Panc1 (cell line): ENCODE data around the gene IRF2. TPM values are rescaled to one million over a fixed set of nuclear protein-coding genes. Genes with fewer than 3 reads are reported as not detected.

Experiments
- ATAC-seq: fragments of 200-7000 bp; cut with Tn5 transposase; 2 replicates; pipeline ENCODE4 v1.9.1; 2020; ENCODE audit warnings: mild to moderate bottlenecking, moderate library complexity
- BruUV-seq: library from RNA; stranded (reverse); fragments of 400-500 nt; replicated peaks from 2 replicates; lab custom pipeline; 2021; lab: Mats Ljungman, UMichigan
- CTCF ChIA-PET: fragments of 300-600 bp; sonication (Branson Sonifier 250); formaldehyde crosslinking; loops from one replicate; lab custom pipeline; 2022; ENCODE audit warnings: antibody characterized with exemption; lab: Charles Lee
- POLR2A ChIA-PET: fragments of 300-600 bp; sonication (Branson Sonifier 250); formaldehyde crosslinking; loops from one replicate; lab custom pipeline; 2022; ENCODE audit warnings: antibody characterized with exemption; lab: Charles Lee
- DNase-seq: peaks from one replicate; pipeline ENCODE4 v3.0.0-alpha.2; 2010; ENCODE audit warnings: low read depth, low spot score
- H3K27ac ChIP-seq: 2 replicates; pipeline ENCODE4 v1.5.1; 2011; ENCODE audit warnings: mild to moderate bottlenecking, low read length, inconsistent platforms
- H3K27me3 ChIP-seq: fragments of 200-500 bp; sonication (Bioruptor generic); 2 replicates; pipeline ENCODE4 v1.6.0; 2014; ENCODE audit warnings: low read length, inconsistent platforms; ENCODE audit not compliant: control insufficient read depth, insufficient read depth
- H3K36me3 ChIP-seq: fragments of 200-500 bp; sonication (Bioruptor generic); 2 replicates; pipeline ENCODE4 v1.5.1; 2014; ENCODE audit warnings: inconsistent platforms, mild to moderate bottlenecking, low read length, moderate library complexity; ENCODE audit not compliant: control insufficient read depth, insufficient read depth
- H3K4me1 ChIP-seq: 2 replicates; pipeline ENCODE4 v1.5.1; 2011; ENCODE audit warnings: inconsistent platforms, mild to moderate bottlenecking, low read length, moderate library complexity; ENCODE audit not compliant: control insufficient read depth, insufficient read depth
- H3K4me3 ChIP-seq, 2 experiments: 2 replicates each; pipeline ENCODE4 v1.5.1; 2011 to 2012; ENCODE audit warnings: low read depth in 2 of 2, low read length in 2 of 2, mild to moderate bottlenecking in 2 of 2, inconsistent platforms in 1 of 2, moderate library complexity in 1 of 2
- H3K9me3 ChIP-seq: fragments of 200-500 bp; sonication (Bioruptor generic); 2 replicates; pipeline ENCODE4 v1.5.1; 2014; ENCODE audit warnings: low read depth, mild to moderate bottlenecking, inconsistent platforms, low read length, moderate library complexity; ENCODE audit not compliant: control insufficient read depth, insufficient read depth
- POLR2AphosphoS5 ChIP-seq: IDR thresholded peaks from 2 replicates; pipeline ENCODE4 v1.6.1; 2012; ENCODE audit warnings: mild to moderate bottlenecking, low read depth, low read length, moderate library complexity
- SIN3A ChIP-seq: IDR thresholded peaks from 2 replicates; pipeline ENCODE4 v1.6.1; 2012; ENCODE audit warnings: low read depth, mild to moderate bottlenecking, low read length, moderate library complexity, borderline replicate concordance; ENCODE audit not compliant: insufficient read depth
- TCF7L2 ChIP-seq: IDR thresholded peaks from 2 replicates; pipeline ENCODE4 v1.6.1; 2011; ENCODE audit warnings: mild to moderate bottlenecking, low read depth, low read length, inconsistent platforms
- in situ Hi-C: cut with HindIII; loops from 2 replicates; pipeline ENCODE4 v1.10.0; 2016; ENCODE audit warnings: low sequenced_read_pairs, low pct_unique_long_range_greater_than_20kb
- intact Hi-C: fragments of 100-400 bp; cut with micrococcal nuclease; formaldehyde crosslinking; loops from one replicate; pipeline ENCODE4 v1.10.0; 2022; ENCODE audit not compliant: unreplicated experiment
- total RNA-seq: library from RNA; stranded (reverse); gene quantifications from one replicate; pipeline ENCODE4 v1.2.1, GENCODE V29; 2021; ENCODE audit not compliant: unreplicated experiment
- TF ChIP-seq, protein P1 (sequence below): fragments of 450-650 bp; IDR thresholded peaks from 2 replicates; pipeline ENCODE4 v1.5.1; 2017; ENCODE audit warnings: mild to moderate bottlenecking
- TF ChIP-seq, protein P2 (sequence below), 2 experiments: IDR thresholded peaks; 2 replicates each; pipeline ENCODE4 v1.6.1; 2011 to 2012; ENCODE audit warnings: low read depth in 2 of 2, control low read depth in 1 of 2, low read length in 1 of 2, mild to moderate bottlenecking in 1 of 2, moderate library complexity in 1 of 2; ENCODE audit not compliant: insufficient read depth in 1 of 2

The IRF2 gene
- total RNA-seq, 1 experiment from 2014 or later = 16.2 TPM

DNA sequence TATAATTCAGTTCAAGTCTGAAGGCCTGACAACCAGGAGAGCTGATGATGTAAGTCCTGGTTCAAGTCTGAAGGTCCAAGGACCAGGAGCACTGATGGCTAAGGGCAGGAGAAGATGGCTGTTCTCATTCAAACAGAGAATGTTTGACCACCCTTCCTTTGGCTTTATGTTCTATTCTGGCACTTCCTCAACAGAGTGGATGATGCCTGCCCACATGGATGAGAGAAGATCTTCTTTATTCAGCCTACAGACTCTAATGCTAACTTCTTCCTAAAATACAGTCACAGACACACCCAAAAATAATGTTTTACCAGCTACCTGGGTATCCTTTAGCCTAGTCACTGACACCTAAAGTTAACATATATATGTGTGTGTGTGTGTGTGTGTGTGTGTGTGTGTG, 25.6 kb upstream of the IRF2 start:
- ChIA-PET POLR2A (no interaction called here), CTCF (no interaction called here)
- no peak for ATAC-seq
- no peaks in the 10 kb centered on the region for H3K4me1 ChIP-seq
- no peaks in the 10 kb centered on the region for H3K9me3 ChIP-seq
- no peaks in the 10 kb centered on the region for H3K36me3 ChIP-seq
- TF ChIP-seq POLR2AphosphoS5 (no peak), SIN3A (no peak), TCF7L2 (no peak)
- TF ChIP-seq, protein P1, sequence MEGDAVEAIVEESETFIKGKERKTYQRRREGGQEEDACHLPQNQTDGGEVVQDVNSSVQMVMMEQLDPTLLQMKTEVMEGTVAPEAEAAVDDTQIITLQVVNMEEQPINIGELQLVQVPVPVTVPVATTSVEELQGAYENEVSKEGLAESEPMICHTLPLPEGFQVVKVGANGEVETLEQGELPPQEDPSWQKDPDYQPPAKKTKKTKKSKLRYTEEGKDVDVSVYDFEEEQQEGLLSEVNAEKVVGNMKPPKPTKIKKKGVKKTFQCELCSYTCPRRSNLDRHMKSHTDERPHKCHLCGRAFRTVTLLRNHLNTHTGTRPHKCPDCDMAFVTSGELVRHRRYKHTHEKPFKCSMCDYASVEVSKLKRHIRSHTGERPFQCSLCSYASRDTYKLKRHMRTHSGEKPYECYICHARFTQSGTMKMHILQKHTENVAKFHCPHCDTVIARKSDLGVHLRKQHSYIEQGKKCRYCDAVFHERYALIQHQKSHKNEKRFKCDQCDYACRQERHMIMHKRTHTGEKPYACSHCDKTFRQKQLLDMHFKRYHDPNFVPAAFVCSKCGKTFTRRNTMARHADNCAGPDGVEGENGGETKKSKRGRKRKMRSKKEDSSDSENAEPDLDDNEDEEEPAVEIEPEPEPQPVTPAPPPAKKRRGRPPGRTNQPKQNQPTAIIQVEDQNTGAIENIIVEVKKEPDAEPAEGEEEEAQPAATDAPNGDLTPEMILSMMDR = no peak
- TF ChIP-seq, protein P2, sequence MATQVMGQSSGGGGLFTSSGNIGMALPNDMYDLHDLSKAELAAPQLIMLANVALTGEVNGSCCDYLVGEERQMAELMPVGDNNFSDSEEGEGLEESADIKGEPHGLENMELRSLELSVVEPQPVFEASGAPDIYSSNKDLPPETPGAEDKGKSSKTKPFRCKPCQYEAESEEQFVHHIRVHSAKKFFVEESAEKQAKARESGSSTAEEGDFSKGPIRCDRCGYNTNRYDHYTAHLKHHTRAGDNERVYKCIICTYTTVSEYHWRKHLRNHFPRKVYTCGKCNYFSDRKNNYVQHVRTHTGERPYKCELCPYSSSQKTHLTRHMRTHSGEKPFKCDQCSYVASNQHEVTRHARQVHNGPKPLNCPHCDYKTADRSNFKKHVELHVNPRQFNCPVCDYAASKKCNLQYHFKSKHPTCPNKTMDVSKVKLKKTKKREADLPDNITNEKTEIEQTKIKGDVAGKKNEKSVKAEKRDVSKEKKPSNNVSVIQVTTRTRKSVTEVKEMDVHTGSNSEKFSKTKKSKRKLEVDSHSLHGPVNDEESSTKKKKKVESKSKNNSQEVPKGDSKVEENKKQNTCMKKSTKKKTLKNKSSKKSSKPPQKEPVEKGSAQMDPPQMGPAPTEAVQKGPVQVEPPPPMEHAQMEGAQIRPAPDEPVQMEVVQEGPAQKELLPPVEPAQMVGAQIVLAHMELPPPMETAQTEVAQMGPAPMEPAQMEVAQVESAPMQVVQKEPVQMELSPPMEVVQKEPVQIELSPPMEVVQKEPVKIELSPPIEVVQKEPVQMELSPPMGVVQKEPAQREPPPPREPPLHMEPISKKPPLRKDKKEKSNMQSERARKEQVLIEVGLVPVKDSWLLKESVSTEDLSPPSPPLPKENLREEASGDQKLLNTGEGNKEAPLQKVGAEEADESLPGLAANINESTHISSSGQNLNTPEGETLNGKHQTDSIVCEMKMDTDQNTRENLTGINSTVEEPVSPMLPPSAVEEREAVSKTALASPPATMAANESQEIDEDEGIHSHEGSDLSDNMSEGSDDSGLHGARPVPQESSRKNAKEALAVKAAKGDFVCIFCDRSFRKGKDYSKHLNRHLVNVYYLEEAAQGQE (IDR thresholded peaks at IDR 0.05; ENCODE audit: insufficient read depth in 1 of 2, low read depth in 2 of 2, low read length in 1 of 2) = no peak
- BruUV-seq = no TSS peak
- no peak overlapping the region for H3K27ac ChIP-seq
- DNase-seq = no peak
- no peaks in the 10 kb centered on the region for H3K27me3 ChIP-seq
- intact Hi-C loops = no loop called here
- no peak overlapping the region for H3K4me3 ChIP-seq
- in situ Hi-C loops = no loop called here

GRCh38 chr4:184498598-184498997, 24.2 kb upstream of the IRF2 start:
- no peak for DNase-seq
- H3K9me3 ChIP-seq = no peaks in the 10 kb centered on the region
- ChIA-PET CTCF (no interaction called here), POLR2A (no interaction called here)
- BruUV-seq = no TSS peak
- no peaks in the 10 kb centered on the region for H3K36me3 ChIP-seq
- TF ChIP-seq POLR2AphosphoS5 = no peak
- TF ChIP-seq, protein P2 (IDR thresholded peaks at IDR 0.05; ENCODE audit: insufficient read depth in 1 of 2, low read depth in 2 of 2, low read length in 1 of 2) = no peak
- TF ChIP-seq, protein P1 = no peak
- no peak for TF ChIP-seq SIN3A
- TF ChIP-seq TCF7L2 = no peak
- in situ Hi-C loops = no loop called here
- no peak overlapping the region for H3K4me3 ChIP-seq
- H3K27ac ChIP-seq = no peak overlapping the region
- intact Hi-C loops = no loop called here
- H3K4me1 ChIP-seq = no peaks in the 10 kb centered on the region
- no peaks in the 10 kb centered on the region for H3K27me3 ChIP-seq
- no peak for ATAC-seq
